Vagina (tissue), 2 donors: ENCODE measurements around the gene POLR3H. TPM values are rescaled to one million over a fixed set of nuclear protein-coding genes. Genes with fewer than 3 reads are reported as not detected.

Experiments
- DNase-seq, 2 donors: peaks; one replicate each; pipeline ENCODE4 v3.0.0-alpha.2; 2017; ENCODE audit errors: extremely low spot score in 2 of 2
- H3K27ac ChIP-seq: fragments of 200-600 bp; sonication (generic); one replicate; pipeline ENCODE4 v1.5.1; 2019
- H3K27me3 ChIP-seq: fragments of 200-600 bp; sonication (generic); one replicate; pipeline ENCODE4 v1.5.1; 2019
- H3K36me3 ChIP-seq, 2 donors: fragments of 200-600 bp; sonication (generic); one replicate each; pipeline ENCODE4 v1.5.1; 2017 to 2019
- H3K4me1 ChIP-seq: fragments of 200-600 bp; sonication (generic); one replicate; pipeline ENCODE4 v1.5.1; 2019
- H3K4me3 ChIP-seq, 2 donors: fragments of 200-600 bp; sonication (generic); 1 replicate in 1 of 2; 2 replicates in 1 of 2; pipeline ENCODE4 v1.5.1; 2016 to 2019
- H3K9me3 ChIP-seq: fragments of 200-600 bp; sonication (generic); one replicate; pipeline ENCODE4 v1.5.1; 2019
- CTCF ChIP-seq, 3 experiments: fragments of 450-650 bp in 2 of 3; fragments of 200-600 bp in 1 of 3; sonication (generic) in 1 of 3; IDR thresholded peaks; one replicate each; pipeline ENCODE4 v1.5.1; 2017 to 2019; ENCODE audit warnings: antibody characterized with exemption in 3 of 3, mild to moderate bottlenecking in 2 of 3, moderate library complexity in 2 of 3
- POLR2A ChIP-seq, 2 donors: fragments of 450-650 bp; IDR thresholded peaks; one replicate each; pipeline ENCODE4 v1.6.1; 2017; ENCODE audit warnings: antibody characterized with exemption in 2 of 2, mild to moderate bottlenecking in 2 of 2, moderate library complexity in 2 of 2
- POLR2AphosphoS5 ChIP-seq, 2 donors: sonication (generic); formaldehyde crosslinking; IDR thresholded peaks; one replicate each; pipeline ENCODE4 v1.9.0; 2017; ENCODE audit warnings: antibody characterized with exemption in 2 of 2, mild to moderate bottlenecking in 2 of 2, low read depth in 1 of 2; ENCODE audit not compliant: insufficient read depth in 1 of 2
- intact Hi-C: fragments of 100-400 bp; cut with DNase I; formaldehyde crosslinking; loops from one replicate; pipeline ENCODE4 v1.15.1; 2023
- total RNA-seq: library from RNA; depleted of rRNA; stranded (reverse); fragments of >200 nt; gene quantifications from one replicate; pipeline ENCODE4 v1.2.3, GENCODE V29; 2016

POLR3H gene
- total RNA-seq, 1 donor from 2014 or later = 21.4 TPM

- intact Hi-C loops = no loop called here
- no peak overlapping the region for H3K4me3 ChIP-seq
- no peaks in the 10 kb centered on the region for H3K27me3 ChIP-seq
- H3K9me3 ChIP-seq = no peaks in the 10 kb centered on the region
- peaks cover 43% of the 10 kb centered on the region for H3K4me1 ChIP-seq
- peak overlapping the region; percentile 94 for H3K27ac ChIP-seq
- TF ChIP-seq POLR2A (IDR thresholded peaks at IDR 0.05) (no peak), CTCF (IDR thresholded peaks at IDR 0.05) (no peak), POLR2AphosphoS5 (IDR thresholded peaks at IDR 0.05; ENCODE audit: insufficient read depth in 1 of 2, low read depth in 1 of 2) (no peak)
- DNase-seq = no peak
- H3K36me3 ChIP-seq = no peaks in the 10 kb centered on the region
Measured at GRCh38 chr22:41564563-41564962, 20.3 kb upstream of the POLR3H start.

- Histone ChIP-seq H3K4me3 (peak overlapping the region; percentile 54 to 64), H3K36me3 (no peaks in the 10 kb centered on the region), H3K27ac (peak overlapping the region; percentile 94), H3K9me3 (no peaks in the 10 kb centered on the region), H3K4me1 (peaks cover 44% of the 10 kb centered on the region), H3K27me3 (no peaks in the 10 kb centered on the region)
- intact Hi-C loops = no loop called here
- DNase-seq = no peak
- TF ChIP-seq POLR2AphosphoS5 (IDR thresholded peaks at IDR 0.05; ENCODE audit: insufficient read depth in 1 of 2, low read depth in 1 of 2) (peak; percentile 79 to 88), POLR2A (IDR thresholded peaks at IDR 0.05) (peak; percentile 21 to 22), CTCF (IDR thresholded peaks at IDR 0.05) (no peak)
Measured at GRCh38 chr22:41563051-41563711, 18.9 kb upstream of the POLR3H start.

GRCh38 chr22:41562461-41562860 is 18.2 kb upstream of the POLR3H start:
- no peak for DNase-seq
- no peak for TF ChIP-seq POLR2A (IDR thresholded peaks at IDR 0.05)
- TF ChIP-seq POLR2AphosphoS5 (IDR thresholded peaks at IDR 0.05; ENCODE audit: insufficient read depth in 1 of 2, low read depth in 1 of 2) = no peak
- no peak for TF ChIP-seq CTCF (IDR thresholded peaks at IDR 0.05)
- Histone ChIP-seq H3K4me1 (peaks cover 43% of the 10 kb centered on the region), H3K36me3 (no peaks in the 10 kb centered on the region), H3K4me3 (peak overlapping the region; percentile 54 to 64), H3K27ac (peak overlapping the region; percentile 94), H3K9me3 (no peaks in the 10 kb centered on the region), H3K27me3 (no peaks in the 10 kb centered on the region)
- intact Hi-C loops = no loop called here

GRCh38 chr22:41561788-41562187 is 17.5 kb upstream of the POLR3H start:
- intact Hi-C loops = no loop called here
- H3K27ac ChIP-seq = peak overlapping the region; percentile 94
- H3K36me3 ChIP-seq = no peaks in the 10 kb centered on the region
- peaks cover 43% of the 10 kb centered on the region for H3K4me1 ChIP-seq
- peak overlapping the region; percentile 54 to 64 for H3K4me3 ChIP-seq
- no peaks in the 10 kb centered on the region for H3K27me3 ChIP-seq
- DNase-seq = no peak
- no peak for TF ChIP-seq POLR2AphosphoS5 (IDR thresholded peaks at IDR 0.05; ENCODE audit: insufficient read depth in 1 of 2, low read depth in 1 of 2)
- no peak for TF ChIP-seq POLR2A (IDR thresholded peaks at IDR 0.05)
- no peak for TF ChIP-seq CTCF (IDR thresholded peaks at IDR 0.05)
- no peaks in the 10 kb centered on the region for H3K9me3 ChIP-seq

- Histone ChIP-seq H3K27me3 (no peaks in the 10 kb centered on the region), H3K36me3 (no peaks in the 10 kb centered on the region), H3K4me3 (peak overlapping the region; percentile 54 to 64), H3K27ac (peak overlapping the region; percentile 94), H3K9me3 (no peaks in the 10 kb centered on the region), H3K4me1 (peaks cover 45% of the 10 kb centered on the region)
- TF ChIP-seq POLR2AphosphoS5 (IDR thresholded peaks at IDR 0.05; ENCODE audit: insufficient read depth in 1 of 2, low read depth in 1 of 2) (peak in 1 of 2 donors; percentile 4), CTCF (IDR thresholded peaks at IDR 0.05) (no peak)
- intact Hi-C loops = no loop called here
- no peak for DNase-seq
Measured at GRCh38 chr22:41561335-41561734, 17.1 kb upstream of the POLR3H start.
